ENCODE data around the gene STAC.

STAC gene

DNA sequence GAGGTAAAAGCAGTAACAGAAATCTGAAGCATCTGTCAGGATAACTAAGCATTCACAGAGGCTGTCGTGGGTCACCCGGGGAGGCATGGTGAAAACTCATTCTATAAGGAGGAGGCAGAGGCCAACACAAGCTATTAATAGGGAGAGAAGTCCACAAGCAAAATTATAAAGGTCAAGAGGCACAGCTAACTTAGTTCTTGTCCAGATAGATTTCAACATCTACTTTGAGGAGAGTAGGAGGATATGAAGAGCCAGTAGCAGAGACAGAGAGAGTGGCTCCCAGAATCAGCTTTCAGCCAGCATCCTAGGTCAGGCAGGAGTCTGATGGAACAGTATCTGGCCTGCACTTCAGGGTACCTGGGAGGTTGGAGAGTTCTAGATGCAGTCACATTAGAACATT is 95.3 kb downstream of the STAC start:
- TF ChIP-seq, protein P1, sequence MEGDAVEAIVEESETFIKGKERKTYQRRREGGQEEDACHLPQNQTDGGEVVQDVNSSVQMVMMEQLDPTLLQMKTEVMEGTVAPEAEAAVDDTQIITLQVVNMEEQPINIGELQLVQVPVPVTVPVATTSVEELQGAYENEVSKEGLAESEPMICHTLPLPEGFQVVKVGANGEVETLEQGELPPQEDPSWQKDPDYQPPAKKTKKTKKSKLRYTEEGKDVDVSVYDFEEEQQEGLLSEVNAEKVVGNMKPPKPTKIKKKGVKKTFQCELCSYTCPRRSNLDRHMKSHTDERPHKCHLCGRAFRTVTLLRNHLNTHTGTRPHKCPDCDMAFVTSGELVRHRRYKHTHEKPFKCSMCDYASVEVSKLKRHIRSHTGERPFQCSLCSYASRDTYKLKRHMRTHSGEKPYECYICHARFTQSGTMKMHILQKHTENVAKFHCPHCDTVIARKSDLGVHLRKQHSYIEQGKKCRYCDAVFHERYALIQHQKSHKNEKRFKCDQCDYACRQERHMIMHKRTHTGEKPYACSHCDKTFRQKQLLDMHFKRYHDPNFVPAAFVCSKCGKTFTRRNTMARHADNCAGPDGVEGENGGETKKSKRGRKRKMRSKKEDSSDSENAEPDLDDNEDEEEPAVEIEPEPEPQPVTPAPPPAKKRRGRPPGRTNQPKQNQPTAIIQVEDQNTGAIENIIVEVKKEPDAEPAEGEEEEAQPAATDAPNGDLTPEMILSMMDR (IDR thresholded peaks at IDR 0.05; ENCODE audit: borderline replicate concordance, insufficient read depth, low read depth, low read length), result no peak
- no peak overlapping the region for H3K4me3 ChIP-seq (ENCODE audit: low read depth, low read length)

DNA sequence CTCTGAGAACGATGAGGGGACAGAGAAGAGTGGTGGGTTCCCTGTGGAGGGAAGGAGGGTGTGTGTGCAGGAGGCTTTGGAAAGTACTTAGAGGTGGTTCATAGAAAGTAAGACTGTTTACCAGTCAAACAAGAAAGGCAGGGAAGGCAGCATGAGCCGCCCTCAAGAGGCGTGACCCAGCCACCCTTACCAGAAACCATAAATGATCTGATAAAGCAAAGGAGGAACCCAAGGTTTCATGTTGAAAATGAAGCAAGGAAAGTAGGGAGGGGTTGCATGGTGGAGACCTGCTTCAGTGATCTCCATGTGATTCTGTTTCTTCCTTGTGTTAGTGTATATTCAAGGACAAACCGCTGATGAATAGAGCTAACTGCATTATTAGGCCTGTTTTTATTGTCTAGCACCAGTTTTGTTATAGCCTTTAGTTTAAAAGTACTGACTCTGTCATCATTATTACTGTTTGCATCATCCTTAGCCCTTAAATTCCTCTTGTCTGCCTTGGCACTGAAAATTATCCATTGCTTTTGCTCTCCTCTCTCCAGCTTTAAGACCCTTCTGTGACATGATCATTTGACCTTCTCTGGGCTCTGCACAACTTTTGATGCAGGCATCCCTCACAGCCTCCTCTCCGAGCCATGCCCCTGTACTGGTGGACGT is 96.1 kb downstream of the STAC start:
- H3K4me3 ChIP-seq (ENCODE audit: low read depth, low read length), result no peak overlapping the region
- TF ChIP-seq, protein P1 (IDR thresholded peaks at IDR 0.05; ENCODE audit: borderline replicate concordance, insufficient read depth, low read depth, low read length), result no peak

DNA sequence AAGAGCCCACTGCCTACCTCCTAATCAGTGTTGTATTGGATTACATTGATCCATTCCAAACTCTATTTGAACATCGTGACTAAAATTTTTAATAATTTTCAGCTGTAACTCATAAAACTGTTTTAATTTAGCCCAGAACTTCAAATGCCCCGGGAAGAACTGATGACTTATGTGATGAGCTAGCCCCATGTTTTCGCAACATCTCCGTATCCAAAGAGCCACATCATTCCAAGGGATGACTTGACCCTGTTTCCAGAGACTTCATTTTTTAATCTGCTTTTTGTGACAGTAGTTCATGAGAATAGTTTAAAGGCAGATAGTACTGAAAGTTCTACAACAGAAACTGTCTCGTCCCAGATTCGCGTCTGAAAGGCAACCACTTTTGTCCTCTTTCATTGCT is 97.4 kb downstream of the STAC start:
- H3K4me3 ChIP-seq (ENCODE audit: low read depth, low read length), result no peak overlapping the region
- TF ChIP-seq, protein P1 (IDR thresholded peaks at IDR 0.05; ENCODE audit: borderline replicate concordance, insufficient read depth, low read depth, low read length), result no peak

DNA sequence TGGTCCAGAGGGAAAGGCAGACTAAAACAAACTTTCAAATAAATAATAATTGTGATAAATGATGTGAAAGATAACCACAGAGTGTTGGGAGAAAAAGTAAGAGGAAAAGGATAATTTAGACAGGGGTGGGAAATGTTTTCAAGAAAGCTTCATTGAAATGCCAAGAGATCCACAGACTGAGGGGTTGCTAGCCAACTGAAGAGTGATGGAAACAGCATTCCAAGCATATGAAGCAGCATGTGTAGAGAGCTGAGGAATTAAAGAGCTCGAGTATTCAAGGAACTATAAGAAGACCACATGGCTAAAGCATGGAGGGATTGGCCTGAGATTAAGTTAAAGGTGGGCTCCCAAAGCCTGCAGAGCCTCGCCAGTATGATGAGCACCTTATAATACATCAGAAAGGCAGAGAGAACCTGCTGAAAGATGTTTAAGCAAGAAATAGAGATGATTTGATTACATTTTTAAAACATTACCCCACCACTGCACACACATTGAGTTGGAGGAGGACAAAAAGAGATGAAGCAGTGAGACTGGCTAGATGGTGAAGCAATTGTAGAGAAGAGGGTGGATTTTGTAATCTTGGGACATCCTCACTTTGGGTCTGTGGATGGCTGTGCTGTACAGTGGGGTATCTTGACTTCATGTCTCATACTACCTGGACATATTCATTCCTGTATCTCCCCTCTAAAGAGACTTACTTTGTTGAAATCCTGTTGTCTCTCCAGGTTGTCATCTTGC is 100.8 kb downstream of the STAC start:
- TF ChIP-seq, protein P1 (IDR thresholded peaks at IDR 0.05; ENCODE audit: borderline replicate concordance, insufficient read depth, low read depth, low read length), result no peak

DNA sequence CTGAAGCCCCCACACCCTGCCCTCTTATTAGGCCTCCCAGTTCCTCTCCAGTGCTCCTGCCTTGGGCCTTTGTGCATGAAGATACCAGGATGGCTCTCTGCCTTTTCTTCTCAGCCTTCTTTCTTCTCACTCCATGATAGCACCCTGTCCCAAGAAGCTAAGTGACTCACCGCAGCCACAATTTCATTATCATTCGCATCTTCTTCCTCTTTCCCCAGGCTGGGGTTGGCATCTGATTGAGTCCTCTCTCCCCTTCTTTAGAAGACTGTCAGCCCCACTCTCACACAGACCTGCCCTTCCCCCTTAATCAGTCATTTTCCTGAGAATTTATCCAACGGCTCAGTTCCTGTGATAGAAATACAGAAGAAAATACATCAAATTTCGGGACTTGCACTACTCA is 102.0 kb downstream of the STAC start:
- no peak overlapping the region for H3K4me3 ChIP-seq (ENCODE audit: low read depth, low read length)
- TF ChIP-seq, protein P1 (IDR thresholded peaks at IDR 0.05; ENCODE audit: borderline replicate concordance, insufficient read depth, low read depth, low read length), result no peak

More for the DNA sequence above, 100.8 kb downstream of the STAC start:
- no peak overlapping the region for H3K4me3 ChIP-seq (ENCODE audit: low read depth, low read length)

DNA sequence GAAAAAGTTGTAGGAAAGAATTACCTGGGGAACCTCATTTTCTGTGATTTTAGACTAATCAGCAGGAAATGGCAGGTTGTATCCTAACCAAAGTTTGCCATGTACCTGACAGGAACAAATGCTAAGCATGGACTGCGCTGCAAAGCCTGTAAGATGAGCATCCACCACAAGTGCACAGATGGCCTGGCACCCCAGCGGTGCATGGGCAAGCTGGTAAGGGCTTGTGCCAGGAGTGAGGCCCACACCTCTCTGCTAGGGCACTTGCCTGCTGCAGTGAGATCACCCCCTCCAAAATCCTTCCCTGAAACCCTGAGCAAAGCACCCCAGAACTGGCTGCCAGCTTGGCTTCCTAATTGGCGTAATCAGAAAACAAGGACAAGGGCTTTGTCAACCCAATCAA is 102.6 kb downstream of the STAC start:
- H3K4me3 ChIP-seq (ENCODE audit: low read depth, low read length), result no peak overlapping the region
- TF ChIP-seq, protein P1 (IDR thresholded peaks at IDR 0.05; ENCODE audit: borderline replicate concordance, insufficient read depth, low read depth, low read length), result no peak

DNA sequence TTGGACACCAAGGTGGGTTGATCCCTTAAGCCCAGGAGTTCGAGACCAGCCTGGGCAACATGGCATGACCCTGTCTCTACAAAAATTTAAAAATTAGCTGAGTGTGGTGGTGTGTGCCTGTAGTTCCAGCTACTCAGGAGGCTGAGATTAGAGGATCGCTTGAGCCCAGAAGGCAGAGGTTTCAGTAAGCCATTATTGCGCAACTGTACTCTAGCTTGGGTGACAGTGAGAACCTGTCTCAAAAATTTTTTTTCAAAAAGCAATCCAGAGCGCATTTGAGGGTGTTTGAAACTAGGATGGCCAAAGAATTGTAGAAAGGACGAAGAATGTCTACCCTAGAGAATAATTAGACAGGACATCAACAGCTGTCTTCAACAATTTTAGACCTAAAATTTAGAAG is 103.4 kb downstream of the STAC start:
- TF ChIP-seq, protein P1 (IDR thresholded peaks at IDR 0.05; ENCODE audit: borderline replicate concordance, insufficient read depth, low read depth, low read length), result no peak
- H3K4me3 ChIP-seq (ENCODE audit: low read depth, low read length), result no peak overlapping the region
